IMR-90 (cell line): ENCODE results near the gene GFY. TPM values are rescaled to one million over a fixed set of nuclear protein-coding genes. Genes with fewer than 3 reads are reported as not detected.

Experiments
- ATAC-seq: fragments of 200-7000 bp; cut with Tn5 transposase; 2 replicates; pipeline ENCODE4 v1.9.1; 2020; ENCODE audit warnings: low read depth, mild to moderate bottlenecking, moderate library complexity
- BruUV-seq: library from RNA; stranded (reverse); fragments of 400-500 nt; replicated peaks from 2 replicates; lab custom pipeline; 2021; lab: Mats Ljungman, UMichigan
- CTCF ChIA-PET: fragments of 300-600 bp; formaldehyde crosslinking; extraction: SDS; loops from one replicate; lab custom pipeline; 2021; ENCODE audit warnings: antibody characterized with exemption; lab: Yijun Ruan, JAX
- POLR2A ChIA-PET: fragments of 300-600 bp; sonication (Branson Sonifier 250); formaldehyde crosslinking; loops from one replicate; lab custom pipeline; 2022; ENCODE audit warnings: antibody characterized with exemption; ENCODE audit not compliant: unreplicated experiment; lab: Charles Lee
- DNase-seq: peaks from one replicate; pipeline ENCODE4 v3.0.0; 2013
- H2AFZ ChIP-seq: replicated peaks from 2 replicates; pipeline ENCODE3; 2013; ENCODE audit warnings: low read length, mild to moderate bottlenecking; ENCODE audit not compliant: poor library complexity
- H2AK5ac ChIP-seq: 2 replicates; pipeline ENCODE4 v1.6.1; 2013; ENCODE audit warnings: low read depth, low read length, inconsistent platforms
- H2AK9ac ChIP-seq: replicated peaks from 2 replicates; pipeline ENCODE3; 2013; ENCODE audit warnings: mild to moderate bottlenecking, low read depth, low read length, moderate library complexity; ENCODE audit not compliant: poor library complexity
- H2BK120ac ChIP-seq: 2 replicates; pipeline ENCODE4 v1.6.1; 2013; ENCODE audit warnings: low read depth, low read length, inconsistent platforms
- H2BK15ac ChIP-seq: 3 replicates; pipeline ENCODE4 v1.6.1; 2013; ENCODE audit warnings: low read depth, low read length, inconsistent platforms
- H2BK20ac ChIP-seq: 2 replicates; pipeline ENCODE4 v1.6.1; 2013; ENCODE audit warnings: low read depth, mild to moderate bottlenecking, inconsistent platforms, low read length, moderate library complexity
- H2BK5ac ChIP-seq: 2 replicates; pipeline ENCODE4 v1.6.1; 2013; ENCODE audit warnings: mild to moderate bottlenecking, low read depth, low read length, inconsistent platforms; ENCODE audit not compliant: poor library complexity, severe bottlenecking
- H3K14ac ChIP-seq: replicated peaks from 2 replicates; pipeline ENCODE4 v1.6.1; 2013; ENCODE audit warnings: low read depth, low read length, inconsistent platforms
- H3K18ac ChIP-seq: 2 replicates; pipeline ENCODE4 v1.6.1; 2013; ENCODE audit warnings: low read depth, low read length, control low read depth
- H3K23ac ChIP-seq: 2 replicates; pipeline ENCODE4 v1.6.1; 2013; ENCODE audit warnings: low read depth, low read length, inconsistent platforms
- H3K27ac ChIP-seq: 2 replicates; pipeline ENCODE4 v1.5.1; 2013; ENCODE audit warnings: mild to moderate bottlenecking, control low read depth, low read length; ENCODE audit not compliant: insufficient read depth
- H3K27me3 ChIP-seq: 2 replicates; pipeline ENCODE4 v1.6.1; 2013; ENCODE audit warnings: low read length; ENCODE audit not compliant: control insufficient read depth, insufficient read depth
- H3K36me3 ChIP-seq: 2 replicates; pipeline ENCODE4 v1.6.1; 2013; ENCODE audit warnings: low read length, mixed read lengths; ENCODE audit not compliant: control insufficient read depth, insufficient read depth
- H3K4ac ChIP-seq: 2 replicates; pipeline ENCODE4 v1.6.1; 2013; ENCODE audit warnings: low read depth, low read length, inconsistent platforms
- H3K4me1 ChIP-seq: 2 replicates; pipeline ENCODE4 v1.6.1; 2013; ENCODE audit warnings: low read length, mixed read lengths; ENCODE audit not compliant: control insufficient read depth, insufficient read depth
- H3K4me2 ChIP-seq: 2 replicates; pipeline ENCODE4 v1.6.1; 2013; ENCODE audit warnings: low read depth, mild to moderate bottlenecking, control low read depth, low read length, moderate library complexity
- H3K4me3 ChIP-seq: 2 replicates; pipeline ENCODE4 v1.5.1; 2013; ENCODE audit warnings: low read depth, mild to moderate bottlenecking, control low read depth, low read length, moderate library complexity; ENCODE audit not compliant: insufficient read depth
- H3K56ac ChIP-seq: 2 replicates; pipeline ENCODE4 v1.6.1; 2013; ENCODE audit warnings: low read length, inconsistent platforms; ENCODE audit not compliant: insufficient read depth; ENCODE audit errors: extremely low read depth
- H3K79me1 ChIP-seq, 2 experiments: 2 replicates each; pipeline ENCODE4 v1.6.1; 2013; ENCODE audit warnings: low read length in 2 of 2, inconsistent platforms in 1 of 2, low read depth in 1 of 2
- H3K9ac ChIP-seq: 2 replicates; pipeline ENCODE4 v1.6.1; 2013; ENCODE audit warnings: low read depth, low read length, control low read depth
- H3K9me1 ChIP-seq: 2 replicates; pipeline ENCODE4 v1.6.1; 2013; ENCODE audit warnings: low read length, inconsistent platforms; ENCODE audit not compliant: insufficient read depth
- H3K9me3 ChIP-seq: 2 replicates; pipeline ENCODE4 v1.6.1; 2013; ENCODE audit warnings: low read length; ENCODE audit not compliant: control insufficient read depth, insufficient read depth
- H4K20me1 ChIP-seq: 2 replicates; pipeline ENCODE4 v1.6.1; 2013; ENCODE audit warnings: low read length, inconsistent platforms; ENCODE audit not compliant: insufficient read depth
- H4K5ac ChIP-seq: 2 replicates; pipeline ENCODE4 v1.6.1; 2013; ENCODE audit warnings: mild to moderate bottlenecking, low read depth, low read length, control low read depth
- H4K8ac ChIP-seq, 2 experiments: 2 replicates each; pipeline ENCODE4 v1.6.1; 2013; ENCODE audit warnings: low read depth in 2 of 2, low read length in 2 of 2, control low read depth in 1 of 2, inconsistent platforms in 1 of 2
- H4K91ac ChIP-seq: 2 replicates; pipeline ENCODE4 v1.6.1; 2013; ENCODE audit warnings: low read depth, low read length, inconsistent platforms; ENCODE audit not compliant: insufficient read depth
- CEBPB ChIP-seq: IDR thresholded peaks from 2 replicates; pipeline ENCODE4 v1.6.1; 2012; ENCODE audit warnings: low read depth, low read length, improper control_type of control experiment
- MAFK ChIP-seq: IDR thresholded peaks from 2 replicates; pipeline ENCODE4 v1.6.1; 2012; ENCODE audit warnings: low read depth, low read length, improper control_type of control experiment
- WGBS, 2 experiments: methylation state at CpG; one replicate each; pipeline versions ENCODE4 v1.1.5 to v1.1.7; 2013; ENCODE audit warnings: missing lambda C conversion rate in 2 of 2; ENCODE audit not compliant: insufficient read length in 1 of 2; ENCODE audit errors: extremely low coverage in 2 of 2; 5-methylcytosine and 5-hydroxymethylcytosine counted together
- dilution Hi-C: fragments of 300-500 bp; cut with HindIII; formaldehyde crosslinking; loops from one replicate; pipeline ENCODE4 v1.14.3; 2018; ENCODE audit warnings: low sequenced_read_pairs; ENCODE audit not compliant: unreplicated experiment
- in situ Hi-C: fragments of 300-500 bp; cut with MboI; formaldehyde crosslinking; loops from 3 replicates; pipeline ENCODE4 v1.14.3; 2019; ENCODE audit warnings: low sequenced_read_pairs, inconsistent platforms, mixed read lengths
- intact Hi-C: fragments of 100-400 bp; cut with micrococcal nuclease; formaldehyde crosslinking; loops from 2 replicates; pipeline ENCODE4 v1.10.0; 2022
- polyA plus RNA-seq, 3 experiments: library from polyadenylated mRNA; depleted of rRNA; stranded (reverse); fragments of >200 nt; gene quantifications; 2 replicates each; pipeline ENCODE4 v1.2.3, GENCODE V29; 2012; ENCODE audit warnings: low replicate concordance in 1 of 3
- total RNA-seq: library from RNA; depleted of rRNA; stranded (reverse); fragments of >200 nt; gene quantifications from 2 replicates; pipeline ENCODE4 v1.2.3, GENCODE V29; 2012

The GFY gene
- total and polyA plus RNA-seq, 2 of the 4 experiments (the other 2 are of a cell fraction): not detected

DNA sequence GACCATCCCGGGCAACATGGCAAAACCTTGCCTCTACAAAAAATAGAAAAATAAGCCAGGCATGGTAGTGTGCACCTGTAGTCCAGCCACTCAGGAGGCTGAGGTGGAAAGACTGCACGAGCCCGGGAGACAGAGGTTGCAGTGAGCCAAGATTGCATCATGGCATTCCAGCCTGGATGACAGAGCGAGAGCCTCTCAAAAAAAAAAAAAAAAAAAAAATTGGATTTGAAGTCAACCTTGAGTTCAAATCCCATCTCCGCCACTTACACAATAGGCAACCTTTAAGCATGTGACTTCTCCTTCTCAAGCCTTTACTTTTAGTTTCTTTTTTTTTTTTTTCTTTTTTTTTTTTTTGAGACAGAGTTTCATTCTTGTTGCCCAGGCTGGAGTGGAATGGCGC, 25.2 kb upstream of the GFY start:
- in situ Hi-C loops: no loop called here
- ChIA-PET CTCF (interaction anchor here (0.6 kb wide), 1 partner anchor 45 kb away, joined by 3 read pairs; no protein-coding TSS in a partner anchor), POLR2A (no interaction called here)
- H3K4me2 ChIP-seq: no peak overlapping the region
- no peak overlapping the region for H4K5ac ChIP-seq
- ATAC-seq (no peak), DNase-seq (peak; percentile 11)
- no peak overlapping the region for H2AK9ac ChIP-seq
- H2BK120ac ChIP-seq: no peak overlapping the region
- WGBS, 2 experiments: 35% methylated on average over 2 of the region's 6 CpGs; no CpG with 5 or more reads in 1 of the 2 experiments
- no peak overlapping the region for H3K9ac ChIP-seq
- TF ChIP-seq CEBPB (peak; percentile 75), MAFK (no peak)
- H3K23ac ChIP-seq: no peak overlapping the region
- H4K20me1 ChIP-seq: no peaks in the 10 kb centered on the region
- intact Hi-C loops: no loop called here
- peaks cover 49% of the 10 kb centered on the region for H3K27me3 ChIP-seq
- no peaks in the 10 kb centered on the region for H3K79me1 ChIP-seq
- H3K27ac ChIP-seq: no peak overlapping the region
- no peak overlapping the region for H3K4me3 ChIP-seq
- dilution Hi-C loops: no loop called here
- H2BK20ac ChIP-seq: no peak overlapping the region
- H2AFZ ChIP-seq: no peak overlapping the region
- no peaks in the 10 kb centered on the region for H3K9me3 ChIP-seq
- no peak overlapping the region for H4K91ac ChIP-seq
- H3K56ac ChIP-seq: no peak overlapping the region
- BruUV-seq: no TSS peak
- H3K4ac ChIP-seq: no peak overlapping the region
- no peak overlapping the region for H2AK5ac ChIP-seq
- H2BK5ac ChIP-seq: no peak overlapping the region
- no peak overlapping the region for H3K18ac ChIP-seq
- H3K4me1 ChIP-seq: peaks cover 6% of the 10 kb centered on the region; the same call in 1 of the 2 replicates
- H4K8ac ChIP-seq: no peak overlapping the region
- H3K36me3 ChIP-seq: no peaks in the 10 kb centered on the region
- H3K14ac ChIP-seq: no peak overlapping the region
- H3K9me1 ChIP-seq: no peaks in the 10 kb centered on the region
- H2BK15ac ChIP-seq: no peak overlapping the region
